PFSK-1 (cell line): ENCODE data around the gene CCDC85A.

Source experiments
- FOXP2 ChIP-seq: optimal IDR thresholded peaks from 2 replicates; pipeline ENCODE3; 2011; ENCODE audit warnings: borderline replicate concordance, control low read depth, inconsistent platforms; ENCODE audit not compliant: insufficient read depth; ENCODE audit errors: extremely low read length, extremely low read depth
- POLR2AphosphoS5 ChIP-seq: IDR thresholded peaks from 2 replicates; pipeline ENCODE4 v1.6.1; 2012; ENCODE audit warnings: low read depth, mild to moderate bottlenecking, control low read depth, low read length, moderate library complexity
- SIN3A ChIP-seq: IDR thresholded peaks from 2 replicates; pipeline ENCODE4 v1.6.1; 2012; ENCODE audit warnings: mild to moderate bottlenecking, low read length, moderate library complexity, borderline replicate concordance; ENCODE audit not compliant: insufficient read depth
- TAF1 ChIP-seq: IDR thresholded peaks from 2 replicates; pipeline ENCODE4 v1.6.1; 2012; ENCODE audit warnings: low read length, control low read depth, borderline replicate concordance; ENCODE audit not compliant: insufficient read depth
- TF ChIP-seq, protein P1 (sequence below), 2 experiments: IDR thresholded peaks; 2 replicates each; pipeline versions ENCODE4 v1.6.1 to v1.8.0; 2011 to 2012; ENCODE audit warnings: low read depth in 2 of 2, low read length in 2 of 2, control low read depth in 1 of 2, inconsistent platforms in 1 of 2, mild to moderate bottlenecking in 1 of 2, moderate library complexity in 1 of 2; ENCODE audit not compliant: insufficient read depth in 1 of 2

The CCDC85A gene

DNA sequence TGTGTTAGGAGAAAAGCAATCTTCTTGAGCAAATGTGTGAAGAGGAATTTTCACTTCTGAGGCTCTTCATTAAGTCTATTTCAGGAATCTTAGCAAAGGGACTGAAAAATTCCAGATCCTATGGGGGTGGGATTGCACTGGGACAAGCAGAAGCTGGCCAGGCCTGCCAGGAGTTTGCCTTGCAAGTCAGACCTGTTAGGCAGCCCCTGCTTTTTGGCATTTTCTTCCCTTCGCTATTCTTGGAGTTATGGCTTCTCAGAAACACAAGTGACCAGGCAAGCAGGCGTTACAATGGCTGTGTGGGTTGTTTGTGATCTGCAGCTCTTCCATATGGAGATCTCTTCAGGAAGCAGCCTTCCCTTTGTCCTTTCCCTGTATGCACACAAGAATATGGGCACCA is 8.0 kb upstream of the CCDC85A start:
- TF ChIP-seq POLR2AphosphoS5 (no peak), TAF1 (no peak), SIN3A (no peak), FOXP2 (no peak)
- TF ChIP-seq, protein P1, sequence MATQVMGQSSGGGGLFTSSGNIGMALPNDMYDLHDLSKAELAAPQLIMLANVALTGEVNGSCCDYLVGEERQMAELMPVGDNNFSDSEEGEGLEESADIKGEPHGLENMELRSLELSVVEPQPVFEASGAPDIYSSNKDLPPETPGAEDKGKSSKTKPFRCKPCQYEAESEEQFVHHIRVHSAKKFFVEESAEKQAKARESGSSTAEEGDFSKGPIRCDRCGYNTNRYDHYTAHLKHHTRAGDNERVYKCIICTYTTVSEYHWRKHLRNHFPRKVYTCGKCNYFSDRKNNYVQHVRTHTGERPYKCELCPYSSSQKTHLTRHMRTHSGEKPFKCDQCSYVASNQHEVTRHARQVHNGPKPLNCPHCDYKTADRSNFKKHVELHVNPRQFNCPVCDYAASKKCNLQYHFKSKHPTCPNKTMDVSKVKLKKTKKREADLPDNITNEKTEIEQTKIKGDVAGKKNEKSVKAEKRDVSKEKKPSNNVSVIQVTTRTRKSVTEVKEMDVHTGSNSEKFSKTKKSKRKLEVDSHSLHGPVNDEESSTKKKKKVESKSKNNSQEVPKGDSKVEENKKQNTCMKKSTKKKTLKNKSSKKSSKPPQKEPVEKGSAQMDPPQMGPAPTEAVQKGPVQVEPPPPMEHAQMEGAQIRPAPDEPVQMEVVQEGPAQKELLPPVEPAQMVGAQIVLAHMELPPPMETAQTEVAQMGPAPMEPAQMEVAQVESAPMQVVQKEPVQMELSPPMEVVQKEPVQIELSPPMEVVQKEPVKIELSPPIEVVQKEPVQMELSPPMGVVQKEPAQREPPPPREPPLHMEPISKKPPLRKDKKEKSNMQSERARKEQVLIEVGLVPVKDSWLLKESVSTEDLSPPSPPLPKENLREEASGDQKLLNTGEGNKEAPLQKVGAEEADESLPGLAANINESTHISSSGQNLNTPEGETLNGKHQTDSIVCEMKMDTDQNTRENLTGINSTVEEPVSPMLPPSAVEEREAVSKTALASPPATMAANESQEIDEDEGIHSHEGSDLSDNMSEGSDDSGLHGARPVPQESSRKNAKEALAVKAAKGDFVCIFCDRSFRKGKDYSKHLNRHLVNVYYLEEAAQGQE (IDR thresholded peaks at IDR 0.05; ENCODE audit: insufficient read depth in 1 of 2, low read depth in 2 of 2, low read length in 2 of 2) = no peak

DNA sequence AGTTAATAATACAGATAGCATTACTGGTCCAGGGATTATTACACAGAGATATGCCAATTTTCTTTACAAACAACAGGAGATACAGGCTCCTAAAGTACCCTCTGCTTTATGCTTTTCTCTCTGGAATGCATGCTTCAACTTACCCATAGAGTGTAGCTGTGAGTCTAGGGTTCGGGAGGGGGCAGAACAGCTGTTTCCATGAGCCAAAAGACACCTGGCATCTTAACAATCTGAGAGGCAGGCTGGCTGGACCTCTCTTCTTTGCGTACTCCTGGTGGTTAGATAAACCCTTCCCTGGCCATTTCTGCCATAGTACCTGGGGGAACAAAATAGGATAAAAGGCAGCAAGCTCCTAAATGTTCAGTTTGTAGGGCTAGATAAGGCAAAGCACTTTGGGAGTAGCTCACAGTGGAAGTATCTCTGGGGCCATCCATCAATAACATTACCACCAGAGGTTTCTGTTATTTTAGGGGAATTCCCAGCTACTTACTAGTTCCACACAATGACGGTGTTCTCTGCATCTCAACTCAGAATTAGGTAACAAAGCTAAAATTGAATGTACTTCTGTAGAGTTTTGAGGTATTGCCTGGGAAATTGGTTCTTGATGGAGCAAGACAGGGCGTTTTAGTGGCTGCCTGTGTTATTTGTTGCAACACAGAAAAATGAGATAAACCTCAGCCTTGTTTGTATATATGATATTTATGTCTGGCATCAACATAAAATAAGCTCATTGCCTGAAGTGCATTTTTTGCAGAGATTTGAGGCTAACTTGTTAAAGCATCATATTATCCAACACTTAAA is 6.2 kb upstream of the CCDC85A start:
- no peak for TF ChIP-seq TAF1
- TF ChIP-seq FOXP2 = no peak
- TF ChIP-seq, protein P1 (IDR thresholded peaks at IDR 0.05; ENCODE audit: insufficient read depth in 1 of 2, low read depth in 2 of 2, low read length in 2 of 2) = no peak
- TF ChIP-seq SIN3A = no peak
- no peak for TF ChIP-seq POLR2AphosphoS5

DNA sequence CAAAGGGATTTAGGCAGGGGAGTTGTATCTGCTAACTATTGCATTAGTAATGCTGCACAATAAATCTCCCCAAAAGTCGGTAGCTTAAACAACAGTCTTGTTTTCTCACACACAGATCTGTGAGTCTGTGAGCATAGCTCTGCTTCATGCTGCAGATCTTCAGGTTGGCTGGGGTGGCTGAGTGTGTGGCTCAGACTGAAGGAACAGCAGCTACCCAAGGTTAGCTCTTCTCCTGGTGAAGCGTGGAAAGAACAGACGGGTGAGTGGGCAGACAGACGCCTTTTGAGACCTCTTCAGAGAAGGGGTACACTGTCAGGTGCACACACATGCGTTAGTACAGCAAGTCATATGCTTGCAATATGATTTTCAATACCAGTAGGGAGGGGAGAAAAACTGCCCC is 3.9 kb upstream of the CCDC85A start:
- TF ChIP-seq, protein P1 (IDR thresholded peaks at IDR 0.05; ENCODE audit: insufficient read depth in 1 of 2, low read depth in 2 of 2, low read length in 2 of 2) = no peak
- no peak for TF ChIP-seq POLR2AphosphoS5

DNA sequence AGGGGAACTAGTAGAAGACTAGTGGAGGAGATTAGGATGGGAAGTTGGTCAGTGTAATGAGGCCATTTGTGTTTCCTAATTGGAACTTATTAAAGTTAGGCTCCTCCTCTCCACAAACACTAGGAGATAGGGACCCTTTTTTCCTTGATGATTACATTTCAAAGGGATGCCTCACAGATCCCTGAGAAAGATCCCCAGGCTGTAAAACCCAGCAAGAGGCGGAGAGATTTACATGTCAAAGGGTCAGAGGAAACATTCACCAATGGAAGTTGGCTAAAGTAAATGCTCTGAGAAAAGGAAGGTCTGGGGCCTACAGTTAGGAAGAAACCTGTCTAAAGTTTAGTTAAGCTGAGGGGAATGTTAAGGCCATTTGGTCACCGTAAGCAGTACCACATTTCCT is 1.4 kb upstream of the CCDC85A start:
- TF ChIP-seq SIN3A (no peak), TAF1 (no peak), FOXP2 (no peak), POLR2AphosphoS5 (no peak)
- TF ChIP-seq, protein P1 (IDR thresholded peaks at IDR 0.05; ENCODE audit: insufficient read depth in 1 of 2, low read depth in 2 of 2, low read length in 2 of 2) = no peak

DNA sequence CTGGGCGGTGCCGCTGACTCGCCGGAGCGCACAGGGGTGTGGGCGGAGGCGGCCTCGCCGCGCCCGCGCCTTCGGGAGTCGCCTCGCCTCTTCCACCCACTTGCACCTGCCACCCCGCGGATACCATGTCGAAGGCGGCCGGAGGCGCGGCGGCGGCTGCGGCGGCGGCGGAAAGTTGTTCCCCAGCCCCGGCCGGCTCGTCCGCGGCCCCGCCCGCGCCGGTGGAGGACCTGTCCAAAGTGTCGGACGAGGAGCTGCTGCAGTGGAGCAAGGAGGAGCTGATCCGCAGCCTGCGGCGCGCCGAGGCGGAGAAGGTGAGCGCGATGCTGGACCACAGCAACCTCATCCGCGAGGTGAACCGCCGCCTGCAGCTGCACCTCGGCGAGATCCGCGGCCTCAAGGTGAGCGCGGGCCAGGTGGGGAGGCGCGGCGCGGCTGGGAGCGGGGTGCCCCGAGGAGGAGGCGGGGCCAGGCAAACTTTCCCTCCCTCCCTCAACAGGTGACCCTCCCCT is 766 bp downstream of the CCDC85A start:
- TF ChIP-seq TAF1 = no peak
- no peak for TF ChIP-seq POLR2AphosphoS5
- TF ChIP-seq SIN3A = no peak
- TF ChIP-seq, protein P1 (IDR thresholded peaks at IDR 0.05; ENCODE audit: insufficient read depth in 1 of 2, low read depth in 2 of 2, low read length in 2 of 2) = no peak
- TF ChIP-seq FOXP2 = no peak
